Measurements from ENCODE around the gene HGF. TPM values are rescaled to one million over a fixed set of nuclear protein-coding genes. Genes with fewer than 3 reads are reported as not detected.
"Not testable (repeated sequence)": the region's sequence is repeated elsewhere in the genome, so short reads cannot be mapped to it uniquely, and the experiment has no call there.

HGF gene
- total RNA-seq, 1 experiment from 2014 or later = 0.15 TPM

GRCh38 chr7:81725003-81725811 lies 44.6 kb downstream of the HGF start:
- no peaks in the 10 kb centered on the region for H3K79me2 ChIP-seq (ENCODE audit: low read length)
- ChIA-PET CTCF (interaction anchor here (0.5 to 1.0 kb wide), 4 partner anchors 45 to 568 kb away, joined by 3 to 7 read pairs (median 4); partner anchors contain the start of gene HGF), POLR2A (ENCODE audit: unreplicated experiment) (interaction anchor here (0.7 kb wide), 1 partner anchor 17 kb away, joined by 3 read pairs; no protein-coding TSS in a partner anchor)
- no TSS peak for BruUV-seq (replicated peaks)
- H3K9ac ChIP-seq (ENCODE audit: low read length) = no peak overlapping the region
- H3K9me2 ChIP-seq (replicated peaks; ENCODE audit: low read length) = no peaks in the 10 kb centered on the region
- peak overlapping the region; percentile 64 for H3K4me2 ChIP-seq (ENCODE audit: low read length)
- H4K20me1 ChIP-seq (ENCODE audit: low read length) = no peaks in the 10 kb centered on the region
- H3F3A ChIP-seq (ENCODE audit: low read length, unreplicated experiment) = no peaks in the 10 kb centered on the region
- peaks cover 30% of the 10 kb centered on the region for H3K4me1 ChIP-seq (ENCODE audit: insufficient read depth, low read length)
- no peak for DNase-seq
- peak; percentile 74 for ATAC-seq
- H3K4me3 ChIP-seq (ENCODE audit: low read length) = peak overlapping the region; percentile 22; the same call in 1 of the 2 replicates
- H3K9me3 ChIP-seq (ENCODE audit: low read length) = no peaks in the 10 kb centered on the region
- H3K36me3 ChIP-seq (ENCODE audit: low read depth, low read length) = no peaks in the 10 kb centered on the region
- no peaks in the 10 kb centered on the region for H3K27me3 ChIP-seq (ENCODE audit: low read length)
- intact Hi-C loops (cut with micrococcal nuclease) = no loop called here
- H3K27ac ChIP-seq (ENCODE audit: low read length) = peak overlapping the region; percentile 51
- no peak for TF ChIP-seq EZH2phosphoT487 (IDR thresholded peaks at IDR 0.05; ENCODE audit: borderline replicate concordance, low read length)
- TF ChIP-seq EZH2 (IDR thresholded peaks at IDR 0.05; ENCODE audit: low read length, unreplicated experiment) = no peak
- no peak for TF ChIP-seq CTCF (conservative IDR thresholded peaks at IDR 0.05; ENCODE audit: low read depth, low read length)
- H2AFZ ChIP-seq (ENCODE audit: low read length) = no peak overlapping the region; the same call in 1 of the 2 replicates

- ATAC-seq; intact Hi-C loops (cut with micrococcal nuclease); CTCF ChIA-PET: not testable (repeated sequence)
These were observed 47.6 kb downstream of the HGF start for GRCh38 chr7:81722250-81722649.

GRCh38 chr7:81721437-81721836 lies 48.4 kb downstream of the HGF start:
- Histone ChIP-seq H3K27ac (ENCODE audit: low read length) (peak overlapping the region; percentile 29), H4K20me1 (ENCODE audit: low read length) (no peaks in the 10 kb centered on the region), H2AFZ (ENCODE audit: low read length) (no peak overlapping the region), H3K9ac (ENCODE audit: low read length) (no peak overlapping the region), H3K4me2 (ENCODE audit: low read length) (no peak overlapping the region), H3K36me3 (ENCODE audit: low read depth, low read length) (no peaks in the 10 kb centered on the region), H3K4me1 (ENCODE audit: insufficient read depth, low read length) (peaks cover 29% of the 10 kb centered on the region), H3K4me3 (ENCODE audit: low read length) (no peak overlapping the region), H3K79me2 (ENCODE audit: low read length) (no peaks in the 10 kb centered on the region), H3F3A (ENCODE audit: low read length, unreplicated experiment) (no peaks in the 10 kb centered on the region), H3K27me3 (ENCODE audit: low read length) (no peaks in the 10 kb centered on the region), H3K9me2 (replicated peaks; ENCODE audit: low read length) (no peaks in the 10 kb centered on the region), H3K9me3 (ENCODE audit: low read length) (no peaks in the 10 kb centered on the region)
- intact Hi-C loops (cut with micrococcal nuclease) = no loop called here
- TF ChIP-seq CTCF (conservative IDR thresholded peaks at IDR 0.05; ENCODE audit: low read depth, low read length) = no peak
- TF ChIP-seq EZH2phosphoT487 (IDR thresholded peaks at IDR 0.05; ENCODE audit: borderline replicate concordance, low read length) = no peak
- no peak for TF ChIP-seq EZH2 (IDR thresholded peaks at IDR 0.05; ENCODE audit: low read length, unreplicated experiment)
- ChIA-PET CTCF (no interaction called here), POLR2A (ENCODE audit: unreplicated experiment) (interaction anchor here (0.6 kb wide), 1 partner anchor 230 kb away, joined by 3 read pairs; no protein-coding TSS in a partner anchor)
- ATAC-seq (peak; percentile 52), DNase-seq (peak; percentile 72)
- no TSS peak for BruUV-seq (replicated peaks)

More at GRCh38 chr7:81722250-81722649, 47.6 kb downstream of the HGF start:
- H2AFZ ChIP-seq (ENCODE audit: low read length); DNase-seq; H3K9me2 ChIP-seq (replicated peaks; ENCODE audit: low read length); H3K27me3 ChIP-seq (ENCODE audit: low read length); POLR2A ChIA-PET (ENCODE audit: unreplicated experiment); H3K9ac ChIP-seq (ENCODE audit: low read length); BruUV-seq (replicated peaks); H3K79me2 ChIP-seq (ENCODE audit: low read length); H3F3A ChIP-seq (ENCODE audit: low read length, unreplicated experiment); H3K4me3 ChIP-seq (ENCODE audit: low read length); H3K27ac ChIP-seq (ENCODE audit: low read length); H3K4me2 ChIP-seq (ENCODE audit: low read length); H3K36me3 ChIP-seq (ENCODE audit: low read depth, low read length); H4K20me1 ChIP-seq (ENCODE audit: low read length); H3K9me3 ChIP-seq (ENCODE audit: low read length): not testable (repeated sequence)
- peaks cover 30% of the 10 kb centered on the region for H3K4me1 ChIP-seq (ENCODE audit: insufficient read depth, low read length)
